Osteocyte (in vitro differentiated cells): Measurements from ENCODE around the gene GOLGA8T. TPM values are rescaled to one million over a fixed set of nuclear protein-coding genes. Genes with fewer than 3 reads are reported as not detected.
"Not testable (repeated sequence)": the region's sequence is repeated elsewhere in the genome, so short reads cannot be mapped to it uniquely, and the experiment has no call there.

Experiments
- DNase-seq: peaks from one replicate; pipeline ENCODE4 v3.0.0; 2021; ENCODE audit warnings: mixed read lengths; ENCODE audit not compliant: unreplicated experiment; ENCODE audit errors: extremely low spot score
- H3K27ac Mint-ChIP-seq: one replicate; pipeline ENCODE4 v1.8.0; 2021; ENCODE audit warnings: mild to moderate bottlenecking, mixed read lengths; ENCODE audit not compliant: unreplicated experiment
- H3K27me3 Mint-ChIP-seq: one replicate; pipeline ENCODE4 v1.8.0; 2021; ENCODE audit warnings: mixed read lengths; ENCODE audit not compliant: unreplicated experiment
- H3K36me3 Mint-ChIP-seq: one replicate; pipeline ENCODE4 v1.8.0; 2021; ENCODE audit warnings: mixed read lengths; ENCODE audit not compliant: unreplicated experiment
- H3K4me1 Mint-ChIP-seq: one replicate; pipeline ENCODE4 v1.8.0; 2021; ENCODE audit warnings: mixed read lengths; ENCODE audit not compliant: unreplicated experiment
- H3K4me3 Mint-ChIP-seq: one replicate; pipeline ENCODE4 v1.8.0; 2021; ENCODE audit warnings: mild to moderate bottlenecking, moderate library complexity, mixed read lengths; ENCODE audit not compliant: unreplicated experiment
- H3K9me3 Mint-ChIP-seq: one replicate; pipeline ENCODE4 v1.8.0; 2021; ENCODE audit warnings: mixed read lengths; ENCODE audit not compliant: unreplicated experiment
- total RNA-seq: library from RNA; stranded (reverse); gene quantifications from 2 replicates; pipeline ENCODE4 v1.2.1, GENCODE V29; 2021

GOLGA8T gene
- total RNA-seq, 1 donor from 2014 or later = 0.94 TPM

DNA sequence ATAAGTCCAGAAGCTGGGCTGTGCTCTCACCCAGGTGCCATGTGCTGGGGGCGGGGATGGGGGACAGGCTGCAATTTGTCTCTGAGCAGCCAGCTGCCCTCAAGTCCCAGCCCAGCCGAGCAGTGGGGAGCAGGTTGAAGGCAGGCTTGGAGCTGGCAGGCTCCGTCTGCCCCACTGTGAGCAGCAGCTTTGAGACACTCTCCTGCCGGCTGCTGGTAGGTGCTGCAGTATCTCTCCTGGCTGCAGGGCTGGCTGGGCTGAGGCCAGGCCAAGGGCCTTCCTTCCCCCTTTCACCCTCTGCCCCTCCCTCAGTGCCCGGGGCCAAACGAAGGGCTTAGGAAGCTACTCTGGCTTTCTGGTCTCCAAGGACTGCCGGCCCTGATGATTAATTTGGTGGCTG is 50.6 kb downstream of the GOLGA8T start:
- H3K4me1 Mint-ChIP-seq, H3K4me3 Mint-ChIP-seq, H3K27me3 Mint-ChIP-seq, H3K27ac Mint-ChIP-seq, H3K9me3 Mint-ChIP-seq, H3K36me3 Mint-ChIP-seq, DNase-seq: not testable (repeated sequence)

DNA sequence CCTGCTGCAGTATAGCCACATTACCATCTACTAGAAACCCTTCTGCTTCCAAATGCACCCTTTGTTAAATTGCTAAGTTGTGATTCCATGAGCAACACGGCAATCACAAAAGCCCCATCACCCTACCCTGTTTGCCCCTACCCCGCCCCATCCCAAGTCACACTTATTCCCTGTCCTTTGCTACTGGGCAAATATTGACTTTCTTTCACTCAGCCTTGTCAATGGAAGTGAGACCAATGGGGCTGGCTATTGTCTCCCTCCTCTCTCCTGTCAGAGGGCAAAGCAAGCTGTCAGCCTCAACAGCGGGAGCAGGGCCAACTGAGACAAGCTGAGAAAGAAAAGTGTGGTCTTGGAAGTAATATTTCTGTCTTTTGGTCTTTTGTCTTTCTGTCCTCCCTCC is 52.6 kb downstream of the GOLGA8T start:
- not testable (repeated sequence) for H3K36me3 Mint-ChIP-seq, DNase-seq, H3K27me3 Mint-ChIP-seq

DNA sequence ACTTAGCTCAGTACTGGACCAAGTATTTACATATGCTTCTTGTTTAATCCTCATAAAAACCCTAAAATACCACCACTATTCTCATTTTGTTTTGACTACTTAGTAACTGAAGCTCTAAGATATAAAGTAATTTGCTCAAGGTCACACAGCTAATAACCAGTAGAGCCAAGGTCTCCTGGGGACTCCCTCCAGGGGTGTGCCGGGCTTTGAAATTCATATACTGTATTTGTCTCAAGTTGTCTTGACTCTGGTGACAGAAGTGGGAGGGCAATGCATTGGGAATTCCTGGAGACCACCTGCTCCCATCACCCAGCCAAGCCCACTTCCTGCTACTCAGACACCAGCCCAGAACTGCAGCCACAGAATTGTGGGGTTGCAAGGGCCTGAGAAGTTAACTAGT is 54.9 kb downstream of the GOLGA8T start:
- not testable (repeated sequence) for H3K4me1 Mint-ChIP-seq, DNase-seq, H3K9me3 Mint-ChIP-seq, H3K27me3 Mint-ChIP-seq, H3K4me3 Mint-ChIP-seq, H3K36me3 Mint-ChIP-seq, H3K27ac Mint-ChIP-seq

More for the DNA sequence above, 52.6 kb downstream of the GOLGA8T start:
- not testable (repeated sequence) for H3K9me3 Mint-ChIP-seq, H3K27ac Mint-ChIP-seq, H3K4me3 Mint-ChIP-seq, H3K4me1 Mint-ChIP-seq

DNA sequence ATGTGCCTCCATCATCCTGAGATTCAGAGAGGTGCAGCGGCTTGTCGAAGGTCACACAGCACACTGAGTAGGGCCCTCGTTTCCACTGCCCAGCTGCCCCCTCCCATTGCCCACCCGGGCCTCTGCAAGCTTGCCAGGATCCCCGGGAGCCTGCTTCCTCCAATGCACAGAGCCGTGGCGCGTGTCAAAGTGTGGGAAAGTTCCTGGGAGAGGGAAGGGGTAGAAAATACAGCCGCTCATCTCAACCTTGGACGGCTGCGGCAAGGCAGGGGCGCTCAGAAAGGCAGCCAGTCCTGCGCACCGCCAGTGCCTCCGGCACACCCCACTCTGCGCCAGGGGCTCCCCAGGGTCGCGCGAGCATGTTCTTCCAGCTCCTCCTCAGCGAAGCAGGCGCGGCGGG is 56.3 kb downstream of the GOLGA8T start:
- H3K9me3 Mint-ChIP-seq, H3K27ac Mint-ChIP-seq, H3K4me3 Mint-ChIP-seq, H3K36me3 Mint-ChIP-seq, H3K4me1 Mint-ChIP-seq, H3K27me3 Mint-ChIP-seq, DNase-seq: not testable (repeated sequence)

DNA sequence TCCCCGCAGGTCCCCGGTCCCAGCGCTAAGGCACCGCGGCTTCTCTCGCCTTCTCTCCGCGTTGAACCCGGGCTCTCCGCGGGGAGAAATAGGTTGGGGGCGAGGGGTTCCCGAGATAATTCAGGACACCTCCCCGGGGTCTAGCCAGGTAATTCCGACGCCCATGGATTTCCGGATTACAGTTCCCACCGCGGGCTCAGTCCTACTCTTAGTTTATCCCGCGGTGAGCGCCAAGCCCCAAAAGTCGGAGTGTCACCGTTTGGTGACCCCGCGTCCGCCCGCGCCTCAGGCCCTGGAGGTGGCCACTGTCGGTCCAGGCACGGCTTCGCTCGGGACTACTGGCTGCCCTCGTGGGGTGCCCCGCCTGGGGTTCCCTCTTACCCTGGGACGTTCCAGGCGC is 56.8 kb downstream of the GOLGA8T start:
- not testable (repeated sequence) for H3K36me3 Mint-ChIP-seq, H3K27ac Mint-ChIP-seq, H3K4me1 Mint-ChIP-seq, DNase-seq, H3K9me3 Mint-ChIP-seq, H3K27me3 Mint-ChIP-seq
- H3K4me3 Mint-ChIP-seq = peak overlapping the region; percentile 35

DNA sequence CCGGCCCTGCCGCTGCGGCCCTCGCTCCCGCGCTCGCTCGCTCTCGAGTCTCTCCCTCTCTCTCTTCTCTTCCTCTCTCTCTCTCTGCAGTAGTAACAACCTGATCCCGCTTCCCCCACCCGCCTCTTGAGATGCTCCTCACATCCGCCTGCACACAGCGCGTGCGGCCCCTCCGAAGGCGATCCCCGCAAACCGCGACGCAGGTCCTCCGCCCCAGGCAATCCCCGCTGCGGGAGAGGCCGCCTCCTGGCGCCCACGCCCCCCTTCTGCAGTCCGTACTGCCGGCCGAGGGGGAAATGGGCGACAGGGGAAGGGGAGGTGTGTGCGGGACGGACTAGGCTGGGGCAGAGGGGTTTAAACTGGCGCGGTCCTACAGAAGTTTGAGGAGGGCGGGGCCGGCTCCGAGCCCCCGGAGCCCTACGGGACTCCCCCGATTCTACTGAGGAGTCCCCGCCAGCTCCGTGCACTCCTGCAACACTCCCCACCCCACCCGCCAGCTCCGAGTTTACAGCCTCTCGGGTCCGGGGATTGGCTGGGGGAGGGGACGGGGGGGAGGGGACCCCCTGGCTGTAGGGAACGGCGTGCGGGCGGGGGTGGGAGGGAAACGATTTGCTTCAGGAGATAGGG is 57.4 kb downstream of the GOLGA8T start:
- not testable (repeated sequence) for H3K9me3 Mint-ChIP-seq, H3K4me3 Mint-ChIP-seq, H3K36me3 Mint-ChIP-seq, H3K27ac Mint-ChIP-seq, H3K27me3 Mint-ChIP-seq, H3K4me1 Mint-ChIP-seq, DNase-seq

DNA sequence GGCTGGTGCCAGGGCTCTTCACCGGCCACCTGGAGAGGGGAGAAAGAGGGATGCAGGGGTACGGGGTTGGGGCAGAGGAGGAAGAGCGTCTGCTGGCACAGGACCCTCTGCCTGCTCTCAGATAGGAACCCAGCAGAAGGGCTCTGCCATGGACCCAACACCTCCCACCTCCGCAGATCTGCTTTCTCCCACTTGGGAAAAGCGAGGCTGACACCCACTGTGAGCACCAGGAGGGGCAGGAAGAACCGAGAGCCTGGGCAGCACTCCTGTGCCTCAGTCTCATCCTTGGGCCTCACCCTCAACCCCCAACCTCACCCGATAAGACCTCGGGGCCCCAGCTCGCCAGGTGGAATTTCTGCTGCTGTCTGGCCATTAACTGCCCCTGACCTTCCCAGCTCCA is 58.0 kb downstream of the GOLGA8T start:
- H3K27ac Mint-ChIP-seq, DNase-seq, H3K4me3 Mint-ChIP-seq, H3K4me1 Mint-ChIP-seq, H3K27me3 Mint-ChIP-seq, H3K9me3 Mint-ChIP-seq, H3K36me3 Mint-ChIP-seq: not testable (repeated sequence)

Other genes with a start within 250 kb of the GOLGA8T start
- gene GOLGA8J, start 52.1 kb upstream of the GOLGA8T start, total RNA-seq = 0.34 TPM in 1 of 2 replicates, not detected in the other